GM23338 (cell line): ENCODE results near the gene ARHGDIA. TPM values are rescaled to one million over a fixed set of nuclear protein-coding genes. Genes with fewer than 3 reads are reported as not detected.

Experiments
- ATAC-seq: fragments of 200-7000 bp; cut with Tn5 transposase; 3 replicates; pipeline ENCODE4 v1.9.1; 2020
- DNase-seq: peaks from one replicate; pipeline ENCODE4 v3.0.0-alpha.2; 2015; ENCODE audit warnings: low spot score
- H2AFZ ChIP-seq: fragments of 200-600 bp; sonication (generic); 2 replicates; pipeline ENCODE4 v1.8.0; 2016; ENCODE audit warnings: antibody characterized with exemption, mild to moderate bottlenecking, moderate library complexity
- H3F3A ChIP-seq: fragments of 200-600 bp; sonication (generic); replicated peaks from 2 replicates; pipeline ENCODE4 v1.8.0; 2017; ENCODE audit warnings: antibody characterized with exemption, mixed run types, low read depth
- H3K27ac ChIP-seq: fragments of 200-600 bp; sonication (generic); 2 replicates; pipeline ENCODE4 v1.6.1; 2016; ENCODE audit warnings: low read depth
- H3K27me3 ChIP-seq: fragments of 200-600 bp; sonication (generic); 2 replicates; pipeline ENCODE4 v1.8.0; 2016; ENCODE audit warnings: mild to moderate bottlenecking, mixed run types, moderate library complexity; ENCODE audit not compliant: insufficient read depth
- H3K36me3 ChIP-seq: fragments of 200-600 bp; sonication (generic); 2 replicates; pipeline ENCODE4 v1.8.0; 2016; ENCODE audit warnings: mild to moderate bottlenecking; ENCODE audit not compliant: insufficient read depth
- H3K4me1 ChIP-seq: fragments of 200-600 bp; sonication (generic); 2 replicates; pipeline ENCODE4 v1.8.0; 2016; ENCODE audit warnings: mild to moderate bottlenecking, moderate library complexity; ENCODE audit not compliant: insufficient read depth
- H3K4me2 ChIP-seq: fragments of 200-600 bp; sonication (generic); 2 replicates; pipeline ENCODE4 v1.7.1; 2017; ENCODE audit warnings: mixed run types
- H3K4me3 ChIP-seq: fragments of 200-600 bp; sonication (generic); 2 replicates; pipeline ENCODE4 v1.6.1; 2016; ENCODE audit warnings: mixed run types
- H3K79me2 ChIP-seq: fragments of 200-600 bp; sonication (generic); replicated peaks from 2 replicates; pipeline ENCODE4 v1.8.0; 2017; ENCODE audit warnings: mild to moderate bottlenecking; ENCODE audit not compliant: insufficient read depth
- H3K9me2 ChIP-seq: fragments of 200-600 bp; sonication (generic); 2 replicates; pipeline ENCODE4 v1.8.0; 2017; ENCODE audit not compliant: insufficient read depth
- H4K20me1 ChIP-seq: fragments of 200-600 bp; sonication (generic); replicated peaks from 2 replicates; pipeline ENCODE4 v1.8.0; 2017; ENCODE audit warnings: mild to moderate bottlenecking; ENCODE audit not compliant: insufficient read depth
- H3K27ac Mint-ChIP-seq: 2 replicates; pipeline ENCODE4 v1.8.0; 2020; ENCODE audit warnings: inconsistent platforms, mild to moderate bottlenecking, moderate library complexity, mixed read lengths
- H3K27me3 Mint-ChIP-seq: 3 replicates; pipeline ENCODE4 v1.8.0; 2022; ENCODE audit warnings: low read depth, mild to moderate bottlenecking, moderate library complexity, mixed read lengths, inconsistent platforms; ENCODE audit not compliant: insufficient read depth, poor library complexity
- H3K36me3 Mint-ChIP-seq: 3 replicates; pipeline ENCODE4 v1.8.0; 2021; ENCODE audit warnings: low read depth, mild to moderate bottlenecking, inconsistent platforms, moderate library complexity, mixed read lengths
- H3K4me1 Mint-ChIP-seq: 3 replicates; pipeline ENCODE4 v1.8.0; 2020; ENCODE audit warnings: mild to moderate bottlenecking, inconsistent platforms, mixed read lengths
- H3K4me3 Mint-ChIP-seq: 3 replicates; pipeline ENCODE4 v1.8.0; 2021; ENCODE audit warnings: moderate library complexity, mild to moderate bottlenecking, inconsistent platforms, mixed read lengths
- H3K9me3 Mint-ChIP-seq: 3 replicates; pipeline ENCODE4 v1.8.0; 2020; ENCODE audit warnings: moderate library complexity, mild to moderate bottlenecking, inconsistent platforms, mixed read lengths
- CREB1 ChIP-seq: fragments of 250-450 bp; sonication (Bioruptor Pico); IDR thresholded peaks from 2 replicates; pipeline ENCODE4 v1.5.0; 2020; ENCODE audit warnings: low read depth, mild to moderate bottlenecking, moderate library complexity
- CTCF ChIP-seq, 2 experiments: fragments of 200-600 bp in 1 of 2; sonication (generic) in 1 of 2; conservative IDR thresholded peaks; 2 replicates each; pipeline versions ENCODE4 v1.5.1 to v1.6.1; 2016 to 2017; ENCODE audit warnings: antibody characterized with exemption in 2 of 2, low read depth in 2 of 2, mild to moderate bottlenecking in 2 of 2, moderate library complexity in 1 of 2
- ETS1 ChIP-seq: IDR thresholded peaks from 2 replicates; pipeline ENCODE4 v1.6.1; 2016; ENCODE audit warnings: antibody characterized with exemption
- EZH2 ChIP-seq: fragments of 200-600 bp; sonication (generic); IDR thresholded peaks from one replicate; pipeline ENCODE4 v1.8.0; 2017; ENCODE audit warnings: antibody characterized with exemption, mild to moderate bottlenecking, low read depth; ENCODE audit not compliant: unreplicated experiment
- EZH2phosphoT487 ChIP-seq: fragments of 200-600 bp; sonication (generic); IDR thresholded peaks from one replicate; pipeline ENCODE4 v1.8.1; 2018; ENCODE audit warnings: antibody characterized with exemption; ENCODE audit not compliant: unreplicated experiment
- JUNB ChIP-seq: IDR thresholded peaks from one replicate; pipeline ENCODE4 v1.6.1; 2016; ENCODE audit warnings: antibody characterized with exemption; ENCODE audit not compliant: unreplicated experiment
- NANOG ChIP-seq: IDR thresholded peaks from 2 replicates; pipeline ENCODE4 v1.6.1; 2016; ENCODE audit warnings: antibody characterized with exemption, borderline replicate concordance
- POLR2AphosphoS5 ChIP-seq: IDR thresholded peaks from 2 replicates; pipeline ENCODE4 v1.6.1; 2016; ENCODE audit warnings: antibody characterized with exemption, low read depth
- REST ChIP-seq: IDR thresholded peaks from one replicate; pipeline ENCODE4 v1.6.1; 2018; ENCODE audit warnings: antibody characterized with exemption; ENCODE audit not compliant: unreplicated experiment
- STAT1 ChIP-seq: IDR thresholded peaks from one replicate; pipeline ENCODE4 v1.6.1; 2016; ENCODE audit warnings: antibody characterized with exemption; ENCODE audit not compliant: unreplicated experiment
- ZNF114 ChIP-seq: fragments of 250-450 bp; sonication (Bioruptor Pico); IDR thresholded peaks from 2 replicates; pipeline ENCODE4 v1.5.0; 2020; ENCODE audit warnings: mild to moderate bottlenecking, moderate library complexity
- ZNF331 ChIP-seq: fragments of 250-450 bp; sonication (Bioruptor Pico); IDR thresholded peaks from 2 replicates; pipeline ENCODE4 v1.5.0; 2020; ENCODE audit warnings: low read depth, mild to moderate bottlenecking, moderate library complexity
- ZNF462 ChIP-seq: fragments of 250-450 bp; sonication (Bioruptor Pico); IDR thresholded peaks from 2 replicates; pipeline ENCODE4 v1.5.0; 2020; ENCODE audit warnings: mild to moderate bottlenecking, moderate library complexity
- polyA plus RNA-seq: library from polyadenylated mRNA; unstranded; fragments of >200 nt; fragmentation: Nextera tagmentation; extraction: Ambion mirVana; gene quantifications from 2 replicates; pipeline ENCODE4 v1.2.1, GENCODE V29; 2016
- total RNA-seq: library from RNA; depleted of rRNA; stranded (reverse); fragments of >200 nt; shearing (Covaris generic); gene quantifications from 2 replicates; pipeline ENCODE4 v1.2.3, GENCODE V29; 2014

ARHGDIA gene
- total and polyA plus RNA-seq, 2 experiments from 2014 or later: 125 to 140 TPM

GRCh38 chr17:81863833-81864768 lies 7.0 kb downstream of the ARHGDIA start:
- Mint-ChIP-seq H3K27me3 (peaks cover 43% of the 10 kb centered on the region), H3K36me3 (peaks cover 38% of the 10 kb centered on the region), H3K27ac (no peak overlapping the region), H3K4me3 (peak overlapping the region; percentile 42), H3K4me1 (peaks cover 30% of the 10 kb centered on the region), H3K9me3 (peaks cover 2% of the 10 kb centered on the region; the same call in 2 of the 3 replicates)
- Histone ChIP-seq H2AFZ (no peak overlapping the region), H3K4me2 (no peak overlapping the region), H3K27ac (no peak overlapping the region), H3K4me3 (no peak overlapping the region), H4K20me1 (peaks cover 38% of the 10 kb centered on the region), H3K79me2 (peaks cover 43% of the 10 kb centered on the region), H3K36me3 (0 out of 2 replicates have a peak, but pooled peaks cover 6% of the 10 kb centered on the region), H3F3A (peaks cover 62% of the 10 kb centered on the region), H3K4me1 (peaks cover 17% of the 10 kb centered on the region), H3K9me2 (no peaks in the 10 kb centered on the region), H3K27me3 (no peaks in the 10 kb centered on the region)
- TF ChIP-seq ZNF331 (CRISPR knock-in tag): no peak
- no peak for TF ChIP-seq STAT1
- TF ChIP-seq ETS1: no peak
- no peak for TF ChIP-seq JUNB
- TF ChIP-seq POLR2AphosphoS5: 0 out of 2 replicates have a peak, but pooled peaks have one; percentile 27
- no peak for TF ChIP-seq EZH2
- peak; percentile 17 to 33; a peak in 2 of 4 replicates for TF ChIP-seq CTCF (conservative IDR thresholded peaks at IDR 0.05; ENCODE audit: low read depth in 2 of 2)
- no peak for TF ChIP-seq REST
- TF ChIP-seq ZNF462 (CRISPR knock-in tag): no peak
- TF ChIP-seq CREB1 (CRISPR knock-in tag): no peak
- TF ChIP-seq EZH2phosphoT487: no peak
- no peak for TF ChIP-seq ZNF114 (CRISPR knock-in tag)
- no peak for TF ChIP-seq NANOG
- DNase-seq: peak; percentile 58
- no peak for ATAC-seq
